Right ventricle myocardium superior (tissue), 1 donor: ENCODE measurements around the gene KIAA1671. TPM values are rescaled to one million over a fixed set of nuclear protein-coding genes. Genes with fewer than 3 reads are reported as not detected.

Experiments
- ATAC-seq: fragments of 200-7000 bp; cut with Tn5 transposase; one replicate; pipeline ENCODE4 v1.9.1; 2020; ENCODE audit warnings: mild to moderate bottlenecking; ENCODE audit not compliant: poor library complexity
- DNase-seq: peaks from one replicate; pipeline ENCODE4 v3.0.0-alpha.2; 2020
- intact Hi-C: fragments of 100-400 bp; cut with DNase I; formaldehyde crosslinking; loops from one replicate; pipeline ENCODE4 v1.11.2; 2022
- total RNA-seq: library from RNA; stranded (reverse); fragmentation: NEBNext Ultra II Directional; extraction: Animal tissue kit (Norgen Biotek cat#: 25700); gene quantifications from one replicate; pipeline ENCODE4 v1.2.1, GENCODE V29; 2021
- donor health status: DM: no; HTN: yes; CAD: no; lungs with severe emphysema.

Gene KIAA1671
- total RNA-seq, 1 donor from 2014 or later = 12.6 TPM

- intact Hi-C loops = no loop called here
- DNase-seq (no peak), ATAC-seq (no peak)
These were observed 138.9 kb downstream of the KIAA1671 start for GRCh38 chr22:25091458-25091857.

- ATAC-seq = no peak
- intact Hi-C loops = no loop called here
- no peak for DNase-seq
These were observed 139.6 kb downstream of the KIAA1671 start for GRCh38 chr22:25092119-25092518.

DNA sequence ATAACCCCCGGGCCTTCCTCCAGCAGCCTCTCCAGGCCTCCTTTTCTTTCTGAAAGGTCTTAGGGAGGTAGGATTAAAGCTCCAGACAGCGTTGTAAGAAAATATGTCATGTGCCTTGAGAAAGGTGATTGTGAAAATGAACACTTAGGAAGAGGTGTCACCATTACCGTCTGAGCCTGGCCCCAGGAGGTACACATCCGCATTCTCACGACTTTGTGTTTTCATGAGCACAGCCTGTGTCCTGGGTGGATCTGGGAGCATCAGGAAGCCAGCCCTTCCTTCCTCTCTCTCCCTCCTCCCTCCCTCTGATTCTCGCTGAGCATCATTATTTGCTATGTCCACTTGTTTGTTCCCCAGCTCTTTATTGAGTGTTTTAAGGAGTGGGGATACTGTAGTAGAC lies 142.1 kb downstream of the KIAA1671 start:
- intact Hi-C loops = no loop called here
- DNase-seq = no peak
- ATAC-seq = no peak

DNA sequence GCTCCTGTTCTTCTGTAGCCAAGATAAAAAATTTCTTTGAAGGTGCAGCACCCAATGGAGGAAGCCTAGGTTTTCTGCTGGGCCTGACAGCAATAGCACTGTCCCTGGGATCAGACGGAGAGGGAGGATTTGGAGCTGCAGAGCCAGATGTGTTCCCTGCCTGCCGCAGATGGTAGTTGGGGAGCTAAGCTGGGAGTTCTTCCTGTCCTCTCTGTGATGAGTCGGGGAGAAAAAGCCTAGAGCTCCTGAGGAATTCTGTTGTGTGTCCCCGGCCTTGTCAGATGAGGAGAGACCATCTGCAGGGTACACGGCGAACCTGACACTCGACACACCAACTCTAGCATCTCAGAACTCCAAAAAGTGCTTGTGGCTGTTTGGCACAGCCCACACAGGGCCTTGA lies 143.4 kb downstream of the KIAA1671 start:
- ATAC-seq (no peak), DNase-seq (no peak)
- intact Hi-C loops = no loop called here

- DNase-seq (no peak), ATAC-seq (no peak)
- intact Hi-C loops = no loop called here
These were observed 144.3 kb downstream of the KIAA1671 start for GRCh38 chr22:25096638-25097405.

DNA sequence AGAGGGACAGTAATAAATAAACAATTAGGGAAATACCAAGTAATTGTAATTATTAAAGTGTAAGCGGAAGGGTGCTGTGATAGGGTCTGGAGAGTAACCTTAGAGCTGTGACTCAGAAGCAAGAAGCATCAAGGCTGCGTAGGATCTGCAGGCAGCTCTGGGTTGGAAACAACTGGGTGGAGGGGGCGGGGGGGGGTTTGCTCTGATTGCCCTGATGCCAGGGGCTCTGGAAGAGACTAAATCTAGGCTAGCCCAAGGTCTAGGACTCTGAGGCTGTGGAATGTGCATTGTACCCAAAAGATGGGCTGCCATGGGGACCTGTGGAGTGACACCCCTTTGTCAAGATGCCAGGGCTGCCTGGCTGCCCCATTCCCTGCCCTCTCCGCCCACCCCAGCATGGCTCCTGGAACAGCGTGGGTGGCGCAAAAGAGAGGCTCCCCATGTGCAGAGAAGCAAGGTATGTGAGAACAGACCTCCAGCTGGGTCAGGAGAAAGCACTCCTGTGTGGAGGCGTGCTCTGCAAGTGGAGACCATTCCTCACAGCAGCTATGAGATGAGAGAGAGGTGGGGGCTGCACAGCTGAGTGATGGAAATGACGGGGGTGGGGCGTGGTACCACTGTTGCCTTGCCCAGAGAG lies 146.0 kb downstream of the KIAA1671 start:
- no peak for ATAC-seq
- DNase-seq = no peak
- intact Hi-C loops = no loop called here

- DNase-seq = no peak
- no peak for ATAC-seq
- intact Hi-C loops = no loop called here
These were observed 146.7 kb downstream of the KIAA1671 start for GRCh38 chr22:25099202-25099601.

DNA sequence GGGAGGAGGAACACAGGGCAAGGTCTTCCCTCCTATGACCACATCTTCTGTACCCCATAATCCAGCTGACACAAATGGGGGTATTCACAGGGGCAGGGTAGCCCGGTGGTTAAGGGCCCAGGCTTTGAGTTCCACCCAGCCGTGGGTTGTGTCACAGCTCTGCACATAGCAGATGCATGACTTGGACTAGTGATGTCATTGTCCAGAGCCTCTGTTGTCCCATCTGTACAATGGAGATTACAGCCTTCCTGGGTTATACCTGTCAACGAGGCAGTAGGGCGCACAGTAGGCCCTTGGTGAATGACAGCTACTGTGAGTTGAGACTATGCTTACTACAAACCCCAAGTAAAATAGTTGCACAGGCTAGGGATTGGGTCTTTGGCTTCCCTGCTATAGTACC lies 147.9 kb downstream of the KIAA1671 start:
- ATAC-seq = no peak
- intact Hi-C loops = no loop called here

DNA sequence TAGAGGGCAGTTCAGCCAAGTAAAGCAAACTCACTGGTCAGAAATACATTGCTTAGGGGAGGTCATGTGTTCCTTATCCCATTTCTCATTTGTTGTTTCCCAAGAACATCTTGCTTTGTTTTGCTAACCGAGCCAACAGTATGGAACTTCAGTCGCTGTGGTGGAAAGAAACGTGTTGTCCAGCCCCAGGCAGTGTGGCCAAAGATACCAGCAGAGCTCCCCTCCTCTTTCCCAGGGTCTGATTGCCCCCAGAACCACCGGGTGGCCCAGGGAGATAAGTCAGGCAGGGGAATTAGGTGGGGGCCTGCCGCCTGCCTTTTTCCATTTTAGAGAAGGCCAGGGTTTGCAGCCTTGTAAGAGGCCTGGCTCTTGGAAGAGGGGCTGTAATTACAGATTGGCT lies 148.4 kb downstream of the KIAA1671 start:
- ATAC-seq (no peak), DNase-seq (no peak)
- intact Hi-C loops = no loop called here

More for the DNA sequence above, 147.9 kb downstream of the KIAA1671 start:
- no peak for DNase-seq

GRCh38 chr22:25101501-25101900 lies 149.0 kb downstream of the KIAA1671 start:
- intact Hi-C loops = no loop called here
- ATAC-seq (no peak), DNase-seq (no peak)

DNA sequence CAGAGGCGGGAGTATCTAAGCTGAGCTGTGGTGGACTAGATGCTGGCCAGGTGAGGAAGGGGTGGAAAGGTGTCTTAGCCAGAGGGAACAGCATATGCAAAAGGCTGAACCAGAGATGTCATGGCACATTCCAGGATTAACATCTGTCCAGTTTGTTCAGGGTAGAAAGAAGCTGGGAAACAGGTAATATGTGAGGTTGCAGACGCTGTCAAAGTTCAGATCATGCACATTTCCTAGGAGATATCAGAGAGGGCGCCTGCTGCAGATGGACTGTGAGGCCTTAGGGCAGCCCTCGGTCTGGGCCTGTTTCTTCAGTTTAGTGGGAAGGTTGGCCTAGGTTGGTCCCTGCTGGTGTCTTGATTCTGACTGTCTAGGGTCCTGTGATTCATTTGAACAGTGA lies 149.5 kb downstream of the KIAA1671 start:
- intact Hi-C loops = no loop called here
- DNase-seq = no peak
- no peak for ATAC-seq

- no peak for ATAC-seq
- intact Hi-C loops = no loop called here
- DNase-seq = no peak
These were observed 150.2 kb downstream of the KIAA1671 start for GRCh38 chr22:25102722-25103121.

- no peak for DNase-seq
- no peak for ATAC-seq
- intact Hi-C loops = no loop called here
These were observed 151.9 kb downstream of the KIAA1671 start for GRCh38 chr22:25104367-25104766.

GRCh38 chr22:25105817-25106650 lies 153.5 kb downstream of the KIAA1671 start:
- intact Hi-C loops = no loop called here
- no peak for ATAC-seq
- DNase-seq = no peak

- DNase-seq (no peak), ATAC-seq (no peak)
- intact Hi-C loops = loop anchor here (5.0 kb wide), 1 partner anchor 62 kb away; no protein-coding TSS in a partner anchor
These were observed 157.5 kb downstream of the KIAA1671 start for GRCh38 chr22:25109878-25110595.

- ATAC-seq (no peak), DNase-seq (no peak)
- intact Hi-C loops = loop anchor here (5.0 kb wide), 1 partner anchor 62 kb away; no protein-coding TSS in a partner anchor
These were observed 158.0 kb downstream of the KIAA1671 start for GRCh38 chr22:25110596-25110845.

GRCh38 chr22:25110846-25111578 lies 158.5 kb downstream of the KIAA1671 start:
- peak; percentile 57 for DNase-seq
- intact Hi-C loops = loop anchor here (5.0 kb wide), 1 partner anchor 61 kb away; no protein-coding TSS in a partner anchor

More at GRCh38 chr22:25110846-25111578, 158.5 kb downstream of the KIAA1671 start:
- ATAC-seq = peak; percentile 88
